ENCODE measurements around the gene CACNG4. TPM values are rescaled to one million over a fixed set of nuclear protein-coding genes. Genes with fewer than 3 reads are reported as not detected.
"Not testable (repeated sequence)": the region's sequence is repeated elsewhere in the genome, so short reads cannot be mapped to it uniquely, and the experiment has no call there.

CACNG4 gene
- total RNA-seq, 1 donor from 2014 or later, result 0.74 TPM

- TF ChIP-seq POLR2AphosphoS5 (IDR thresholded peaks at IDR 0.05; ENCODE audit: insufficient read depth in 1 of 2, low read depth in 1 of 2) (no peak), POLR2A (IDR thresholded peaks at IDR 0.05) (no peak)
- H3K27me3 ChIP-seq, result no peaks in the 10 kb centered on the region
- intact Hi-C loops (cut with DNase I), result no loop called here
- no peaks in the 10 kb centered on the region for H3K9me3 ChIP-seq
- no peaks in the 10 kb centered on the region for H3K36me3 ChIP-seq
- H3K27ac ChIP-seq, result no peak overlapping the region
- DNase-seq (ENCODE audit: extremely low spot score in 2 of 2), result no peak
- no peak overlapping the region for H3K4me3 ChIP-seq
- H3K4me1 ChIP-seq, result no peaks in the 10 kb centered on the region
Observed at GRCh38 chr17:67033613-67034012, 69.1 kb downstream of the CACNG4 start.

GRCh38 chr17:67035131-67036083, 70.9 kb downstream of the CACNG4 start:
- Histone ChIP-seq H3K27ac (no peak overlapping the region), H3K36me3 (no peaks in the 10 kb centered on the region), H3K4me3 (no peak overlapping the region), H3K9me3 (no peaks in the 10 kb centered on the region), H3K27me3 (no peaks in the 10 kb centered on the region), H3K4me1 (no peaks in the 10 kb centered on the region)
- intact Hi-C loops (cut with DNase I), result no loop called here
- DNase-seq (ENCODE audit: extremely low spot score in 2 of 2), result no peak
- TF ChIP-seq, protein P1, sequence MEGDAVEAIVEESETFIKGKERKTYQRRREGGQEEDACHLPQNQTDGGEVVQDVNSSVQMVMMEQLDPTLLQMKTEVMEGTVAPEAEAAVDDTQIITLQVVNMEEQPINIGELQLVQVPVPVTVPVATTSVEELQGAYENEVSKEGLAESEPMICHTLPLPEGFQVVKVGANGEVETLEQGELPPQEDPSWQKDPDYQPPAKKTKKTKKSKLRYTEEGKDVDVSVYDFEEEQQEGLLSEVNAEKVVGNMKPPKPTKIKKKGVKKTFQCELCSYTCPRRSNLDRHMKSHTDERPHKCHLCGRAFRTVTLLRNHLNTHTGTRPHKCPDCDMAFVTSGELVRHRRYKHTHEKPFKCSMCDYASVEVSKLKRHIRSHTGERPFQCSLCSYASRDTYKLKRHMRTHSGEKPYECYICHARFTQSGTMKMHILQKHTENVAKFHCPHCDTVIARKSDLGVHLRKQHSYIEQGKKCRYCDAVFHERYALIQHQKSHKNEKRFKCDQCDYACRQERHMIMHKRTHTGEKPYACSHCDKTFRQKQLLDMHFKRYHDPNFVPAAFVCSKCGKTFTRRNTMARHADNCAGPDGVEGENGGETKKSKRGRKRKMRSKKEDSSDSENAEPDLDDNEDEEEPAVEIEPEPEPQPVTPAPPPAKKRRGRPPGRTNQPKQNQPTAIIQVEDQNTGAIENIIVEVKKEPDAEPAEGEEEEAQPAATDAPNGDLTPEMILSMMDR (IDR thresholded peaks at IDR 0.05), result no peak
- TF ChIP-seq POLR2AphosphoS5 (IDR thresholded peaks at IDR 0.05; ENCODE audit: insufficient read depth in 1 of 2, low read depth in 1 of 2) (no peak), POLR2A (IDR thresholded peaks at IDR 0.05) (no peak)

- H3K36me3 ChIP-seq, result no peaks in the 10 kb centered on the region
- DNase-seq (ENCODE audit: extremely low spot score in 2 of 2), result no peak
- intact Hi-C loops (cut with DNase I), result no loop called here
- no peaks in the 10 kb centered on the region for H3K9me3 ChIP-seq
- TF ChIP-seq, protein P1 (IDR thresholded peaks at IDR 0.05), result no peak
- TF ChIP-seq POLR2AphosphoS5 (IDR thresholded peaks at IDR 0.05; ENCODE audit: insufficient read depth in 1 of 2, low read depth in 1 of 2), result no peak
- no peak for TF ChIP-seq POLR2A (IDR thresholded peaks at IDR 0.05)
- no peaks in the 10 kb centered on the region for H3K4me1 ChIP-seq
- no peaks in the 10 kb centered on the region for H3K27me3 ChIP-seq
- no peak overlapping the region for H3K4me3 ChIP-seq
- H3K27ac ChIP-seq, result no peak overlapping the region
Observed at GRCh38 chr17:67038861-67039365, 74.4 kb downstream of the CACNG4 start.

DNA sequence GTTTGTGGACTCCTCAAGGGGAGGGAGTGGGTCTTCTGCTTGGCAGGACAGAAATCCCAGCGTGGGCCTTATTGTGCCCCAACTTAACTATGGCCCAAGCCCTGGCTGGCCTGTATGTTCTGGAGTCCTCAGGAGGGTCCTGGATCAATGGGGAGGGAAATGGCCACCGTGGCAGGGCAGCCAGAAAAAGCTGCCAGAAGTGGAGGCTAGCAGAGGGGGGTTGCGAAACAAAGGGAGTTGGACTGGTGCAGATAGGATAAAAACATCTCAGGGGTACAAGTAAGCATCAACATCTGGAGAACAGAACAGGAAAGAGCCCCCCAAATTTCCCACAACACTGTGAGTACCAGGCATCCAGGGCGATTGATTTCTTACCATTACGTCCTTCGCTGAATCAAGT, 76.1 kb downstream of the CACNG4 start:
- intact Hi-C loops (cut with DNase I), result no loop called here
- H3K27me3 ChIP-seq, result no peaks in the 10 kb centered on the region
- H3K36me3 ChIP-seq, result no peaks in the 10 kb centered on the region
- H3K4me1 ChIP-seq, result no peaks in the 10 kb centered on the region
- DNase-seq (ENCODE audit: extremely low spot score in 2 of 2), result no peak
- H3K27ac ChIP-seq, result no peak overlapping the region
- no peak overlapping the region for H3K4me3 ChIP-seq
- no peak for TF ChIP-seq POLR2AphosphoS5 (IDR thresholded peaks at IDR 0.05; ENCODE audit: insufficient read depth in 1 of 2, low read depth in 1 of 2)
- no peaks in the 10 kb centered on the region for H3K9me3 ChIP-seq

- H3K9me3 ChIP-seq; H3K27me3 ChIP-seq; intact Hi-C loops (cut with DNase I); H3K36me3 ChIP-seq; H3K4me1 ChIP-seq; DNase-seq (ENCODE audit: extremely low spot score in 2 of 2); H3K27ac ChIP-seq; H3K4me3 ChIP-seq: not testable (repeated sequence)
Observed at GRCh38 chr17:67041119-67041518, 76.6 kb downstream of the CACNG4 start.

DNA sequence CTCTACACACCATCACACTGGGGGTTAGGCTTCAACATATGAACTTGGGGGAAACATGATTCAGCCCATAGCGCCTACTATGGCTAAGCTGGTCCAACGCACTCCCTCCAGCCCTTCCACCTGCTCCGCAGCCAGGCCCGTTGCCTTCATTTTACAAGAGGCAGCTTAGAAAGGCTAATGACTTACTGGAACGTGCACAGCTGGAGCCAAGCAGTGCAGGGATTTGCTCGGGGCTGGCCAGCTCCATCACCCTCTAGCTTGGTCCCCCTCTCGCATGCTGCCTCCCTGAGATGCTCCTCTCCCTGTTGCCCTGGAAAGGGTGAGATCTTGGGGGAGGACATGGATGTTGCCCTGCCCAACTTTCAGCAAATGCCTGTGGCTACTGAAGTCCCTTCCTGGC, 77.0 kb downstream of the CACNG4 start:
- H3K4me3 ChIP-seq, result no peak overlapping the region
- no peak overlapping the region for H3K27ac ChIP-seq
- H3K4me1 ChIP-seq, result no peaks in the 10 kb centered on the region
- DNase-seq (ENCODE audit: extremely low spot score in 2 of 2), result no peak
- intact Hi-C loops (cut with DNase I), result no loop called here
- TF ChIP-seq POLR2AphosphoS5 (IDR thresholded peaks at IDR 0.05; ENCODE audit: insufficient read depth in 1 of 2, low read depth in 1 of 2), result no peak
- no peak for TF ChIP-seq POLR2A (IDR thresholded peaks at IDR 0.05)
- TF ChIP-seq, protein P1 (IDR thresholded peaks at IDR 0.05), result no peak
- H3K9me3 ChIP-seq, result no peaks in the 10 kb centered on the region
- no peaks in the 10 kb centered on the region for H3K36me3 ChIP-seq
- H3K27me3 ChIP-seq, result no peaks in the 10 kb centered on the region

Data from vagina (tissue), 2 donors.